A673 (cell line): Measurements from ENCODE around the gene BLOC1S4.

Experiments
- CTCF ChIP-seq: fragments of 300-800, 200-600 bp; sonication (generic); conservative IDR thresholded peaks from 2 replicates; pipeline ENCODE4 v1.5.1; 2017; ENCODE audit warnings: low read depth, mild to moderate bottlenecking, antibody characterized with exemption, low read length, moderate library complexity, mixed read lengths
- EZH2 ChIP-seq: fragments of 200-600 bp; sonication (generic); IDR thresholded peaks from 2 replicates; pipeline ENCODE4 v1.6.1; 2017; ENCODE audit warnings: borderline replicate concordance, low read depth, mild to moderate bottlenecking, mixed read lengths, antibody characterized with exemption, low read length; ENCODE audit not compliant: poor library complexity, severe bottlenecking

DNA sequence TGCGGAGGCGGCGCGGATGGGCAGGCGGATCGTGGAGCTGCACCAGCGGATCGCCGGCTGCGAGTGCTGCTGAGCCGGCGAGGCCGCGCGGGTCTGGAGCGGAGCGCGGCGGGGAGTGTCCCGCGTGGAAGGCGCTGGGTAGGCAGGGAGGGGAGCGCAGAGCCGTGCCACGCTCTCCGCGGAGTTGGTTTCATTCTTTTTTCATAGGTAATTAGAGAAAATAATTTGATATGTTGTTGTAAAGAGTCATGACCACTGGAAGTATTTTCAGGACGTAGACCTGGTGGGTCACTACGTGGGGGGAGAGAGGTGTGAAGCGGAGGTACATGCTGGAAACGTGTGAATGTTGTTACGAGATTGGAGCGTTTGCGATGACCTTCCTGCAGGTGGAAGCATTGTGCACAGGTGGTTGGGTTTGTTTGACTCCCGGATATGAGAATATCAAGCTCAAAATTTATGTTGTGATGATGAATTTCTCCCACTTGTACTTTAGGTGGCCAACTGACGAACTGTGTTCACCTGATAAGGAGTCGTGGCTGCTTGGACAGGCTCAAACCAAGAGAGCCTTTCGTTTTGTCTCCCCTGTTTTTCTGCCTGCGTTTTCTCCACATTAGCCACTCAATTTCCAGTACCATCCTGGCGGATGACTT, 41.3 kb upstream of the BLOC1S4 start:
- TF ChIP-seq CTCF (peak; percentile 36; the same call in 1 of the 2 replicates), EZH2 (no peak)
